Superior temporal gyrus (tissue), 1 donor: ENCODE data around the gene ARHGAP10.

ENCODE experiments used
- DNase-seq: peaks from one replicate; pipeline ENCODE4 v3.0.0-alpha.2; 2016; ENCODE audit errors: extremely low spot score

Gene ARHGAP10

GRCh38 chr4:148030193-148030873 lies 298.4 kb downstream of the ARHGAP10 start:
- DNase-seq = no peak

- DNase-seq = no peak
These were observed 302.9 kb downstream of the ARHGAP10 start for GRCh38 chr4:148034813-148035212.

- no peak for DNase-seq
These were observed 309.9 kb downstream of the ARHGAP10 start for GRCh38 chr4:148041606-148042329.

GRCh38 chr4:148044089-148044911 lies 312.4 kb downstream of the ARHGAP10 start:
- no peak for DNase-seq

- no peak for DNase-seq
These were observed 313.0 kb downstream of the ARHGAP10 start for GRCh38 chr4:148044912-148045352.

GRCh38 chr4:148048598-148048997 lies 316.7 kb downstream of the ARHGAP10 start:
- no peak for DNase-seq

- no peak for DNase-seq
These were observed 319.5 kb downstream of the ARHGAP10 start for GRCh38 chr4:148051403-148051802.

- DNase-seq = no peak
These were observed 320.6 kb downstream of the ARHGAP10 start for GRCh38 chr4:148052448-148052847.

GRCh38 chr4:148053298-148054003 lies 321.6 kb downstream of the ARHGAP10 start:
- no peak for DNase-seq

- DNase-seq = no peak
These were observed 322.4 kb downstream of the ARHGAP10 start for GRCh38 chr4:148054275-148054674.

GRCh38 chr4:148055844-148056243 lies 324.0 kb downstream of the ARHGAP10 start:
- DNase-seq = no peak

- DNase-seq = no peak
These were observed 325.0 kb downstream of the ARHGAP10 start for GRCh38 chr4:148056879-148057278.

- DNase-seq = no peak
These were observed 325.6 kb downstream of the ARHGAP10 start for GRCh38 chr4:148057516-148057915.

- peak; percentile 61 for DNase-seq
These were observed 326.3 kb downstream of the ARHGAP10 start for GRCh38 chr4:148057984-148058859.

GRCh38 chr4:148059617-148060180 lies 327.8 kb downstream of the ARHGAP10 start:
- no peak for DNase-seq

- DNase-seq = no peak
These were observed 328.6 kb downstream of the ARHGAP10 start for GRCh38 chr4:148060264-148061140.

GRCh38 chr4:148061141-148061481 lies 329.2 kb downstream of the ARHGAP10 start:
- no peak for DNase-seq

- no peak for DNase-seq
These were observed 329.9 kb downstream of the ARHGAP10 start for GRCh38 chr4:148061795-148062194.

- DNase-seq = no peak
These were observed 330.5 kb downstream of the ARHGAP10 start for GRCh38 chr4:148062301-148062950.
